GM12878 (cell line): ENCODE measurements around the gene WHAMM. TPM values are rescaled to one million over a fixed set of nuclear protein-coding genes. Genes with fewer than 3 reads are reported as not detected.

Experiments used
- ATAC-seq: fragments of 200-7000 bp; cut with Tn5 transposase; 3 replicates; pipeline ENCODE4 v1.9.1; 2020; ENCODE audit warnings: mild to moderate bottlenecking, moderate library complexity
- BruUV-seq: library from RNA; stranded (reverse); fragments of 400-500 nt; replicated peaks from 2 replicates; lab custom pipeline; 2021; lab: Mats Ljungman, UMichigan
- CTCF ChIA-PET: fragments of 300-600 bp; sonication (Branson Sonifier 250); formaldehyde crosslinking; extraction: SDS; loops from one replicate; lab custom pipeline; 2021; ENCODE audit warnings: inconsistent platforms; lab: Yijun Ruan, JAX
- POLR2A ChIA-PET: fragments of 350-600 bp; formaldehyde crosslinking; extraction: SDS; loops from one replicate; lab custom pipeline; 2021; ENCODE audit warnings: inconsistent platforms; lab: Charles Lee
- RAD21 ChIA-PET: fragments of 300-600 bp; sonication (Branson Sonifier 250); formaldehyde crosslinking; loops from one replicate; lab custom pipeline; 2023; ENCODE audit warnings: antibody characterized with exemption; ENCODE audit not compliant: unreplicated experiment; lab: Charles Lee
- SMC1A ChIA-PET: fragments of 300-600 bp; sonication (Branson Sonifier 250); formaldehyde crosslinking; loops from one replicate; lab custom pipeline; 2023; ENCODE audit not compliant: unreplicated experiment, uncharacterized antibody; lab: Charles Lee
- DNase-seq: peaks from one replicate; pipeline ENCODE4 v3.0.0-alpha.2; 2011; ENCODE audit warnings: low read depth, low spot score
- FAIRE-seq: peaks from 3 replicates; lab custom pipeline; 2011; peaks lifted over from hg19 to GRCh38; lab: Jason Lieb, UNC
- H2AFZ ChIP-seq: 2 replicates; pipeline ENCODE4 v1.6.0; 2011; ENCODE audit warnings: low read depth, low read length, control low read depth; ENCODE audit not compliant: control insufficient read depth
- H3K27ac ChIP-seq: 2 replicates; pipeline ENCODE4 v1.5.1; 2011; ENCODE audit warnings: control low read depth; ENCODE audit not compliant: control insufficient read depth, insufficient read depth
- H3K27me3 ChIP-seq, 2 experiments: replicated peaks in 1 of 2; 2 replicates each; pipeline versions ENCODE4 v1.6.0 to v1.6.1; 2011; ENCODE audit warnings: low read length in 1 of 2; ENCODE audit not compliant: control insufficient read depth in 2 of 2, insufficient read depth in 2 of 2
- H3K36me3 ChIP-seq, 2 experiments: 2 replicates each; pipeline ENCODE4 v1.5.1; 2011; ENCODE audit warnings: low read length in 1 of 2; ENCODE audit not compliant: control insufficient read depth in 2 of 2, insufficient read depth in 2 of 2
- H3K4me1 ChIP-seq: 2 replicates; pipeline ENCODE4 v1.6.1; 2011; ENCODE audit warnings: mild to moderate bottlenecking, low read length, moderate library complexity, mixed read lengths; ENCODE audit not compliant: control insufficient read depth, insufficient read depth
- H3K4me2 ChIP-seq: 2 replicates; pipeline ENCODE4 v1.6.0; 2011; ENCODE audit warnings: control low read depth; ENCODE audit not compliant: control insufficient read depth, insufficient read depth
- H3K4me3 ChIP-seq: fragments of 200-600 bp; sonication (generic); 2 replicates; pipeline ENCODE4 v1.5.1; 2016
- H3K79me2 ChIP-seq: 2 replicates; pipeline ENCODE4 v1.6.0; 2011; ENCODE audit warnings: low read length; ENCODE audit not compliant: control insufficient read depth, insufficient read depth
- H3K9ac ChIP-seq: 2 replicates; pipeline ENCODE4 v1.8.0; 2011; ENCODE audit warnings: low read length, control low read depth, mixed read lengths; ENCODE audit not compliant: control insufficient read depth, insufficient read depth
- H3K9me3 ChIP-seq: replicated peaks from 3 replicates; pipeline ENCODE4 v1.5.1; 2011; ENCODE audit warnings: mild to moderate bottlenecking, low read length; ENCODE audit not compliant: control insufficient read depth, insufficient read depth
- H4K20me1 ChIP-seq: 2 replicates; pipeline ENCODE4 v1.6.0; 2011; ENCODE audit not compliant: control insufficient read depth, insufficient read depth
- DPF2 ChIP-seq: fragments of 450-650 bp; IDR thresholded peaks from 2 replicates; pipeline ENCODE4 v1.6.1; 2017; ENCODE audit warnings: mild to moderate bottlenecking
- E2F8 ChIP-seq: fragments of 450-650 bp; IDR thresholded peaks from 2 replicates; pipeline ENCODE4 v1.6.1; 2018; ENCODE audit warnings: mild to moderate bottlenecking, low read depth, moderate library complexity; ENCODE audit not compliant: partially characterized antibody
- ESRRA ChIP-seq: IDR thresholded peaks from 2 replicates; pipeline ENCODE4 v1.6.1; 2012; ENCODE audit warnings: mild to moderate bottlenecking, low read length, improper control_type of control experiment
- FOXK2 ChIP-seq: fragments of 450-650 bp; IDR thresholded peaks from 2 replicates; pipeline ENCODE4 v1.6.1; 2017; ENCODE audit warnings: mild to moderate bottlenecking, moderate library complexity
- GATAD2B ChIP-seq: fragments of 450-650 bp; conservative IDR thresholded peaks from 2 replicates; pipeline ENCODE4 v1.6.1; 2017; ENCODE audit warnings: low read depth, mild to moderate bottlenecking, moderate library complexity
- HCFC1 ChIP-seq: fragments of 150-350 bp; IDR thresholded peaks from 2 replicates; pipeline ENCODE4 v1.6.1; 2014; ENCODE audit warnings: low read length
- HDAC6 ChIP-seq: fragments of 200-600 bp; sonication (generic); IDR thresholded peaks from one replicate; pipeline ENCODE4 v1.8.0; 2017; ENCODE audit warnings: antibody characterized with exemption; ENCODE audit not compliant: unreplicated experiment
- NBN ChIP-seq: fragments of 450-650 bp; IDR thresholded peaks from 2 replicates; pipeline ENCODE4 v1.6.1; 2016
- NFXL1 ChIP-seq: fragments of 450-650 bp; IDR thresholded peaks from 2 replicates; pipeline ENCODE4 v1.6.1; 2017; ENCODE audit warnings: antibody characterized with exemption, mild to moderate bottlenecking, borderline replicate concordance
- PAX5 ChIP-seq: IDR thresholded peaks from 2 replicates; pipeline ENCODE4 v1.6.1; 2011; ENCODE audit warnings: low read depth, low read length, borderline replicate concordance
- PAX8 ChIP-seq: fragments of 450-650 bp; IDR thresholded peaks from 2 replicates; pipeline ENCODE4 v1.6.1; 2017; ENCODE audit warnings: mild to moderate bottlenecking, moderate library complexity
- POLR2AphosphoS2 ChIP-seq: IDR thresholded peaks from 2 replicates; pipeline ENCODE4 v1.6.1; 2011; ENCODE audit warnings: low read depth, mild to moderate bottlenecking, low read length, improper control_type of control experiment, moderate library complexity
- POU2F2 ChIP-seq: IDR thresholded peaks from 3 replicates; pipeline ENCODE4 v1.6.1; 2011; ENCODE audit warnings: low read depth, mild to moderate bottlenecking, low read length, borderline replicate concordance
- TBL1XR1 ChIP-seq: IDR thresholded peaks from 2 replicates; pipeline ENCODE4 v1.6.1; 2012; ENCODE audit warnings: low read depth, low read length, improper control_type of control experiment
- USF1 ChIP-seq: IDR thresholded peaks from 2 replicates; pipeline ENCODE4 v1.6.1; 2011; ENCODE audit warnings: borderline replicate concordance, low read depth, mild to moderate bottlenecking, moderate library complexity, mixed read lengths, low read length; ENCODE audit not compliant: insufficient read depth; ENCODE audit errors: extremely low read length
- ZNF622 ChIP-seq: fragments of 450-650 bp; IDR thresholded peaks from 2 replicates; pipeline ENCODE4 v1.6.1; 2017; ENCODE audit warnings: mild to moderate bottlenecking, inconsistent platforms
- ZZZ3 ChIP-seq: IDR thresholded peaks from 2 replicates; pipeline ENCODE4 v1.6.1; 2011; ENCODE audit warnings: low read depth; ENCODE audit not compliant: control insufficient read depth, insufficient read length
- WGBS: methylation state at CpG from one replicate; pipeline ENCODE4 v1.1.6; 2016; ENCODE audit warnings: low lambda C conversion rate; ENCODE audit not compliant: insufficient replicate concordance, insufficient coverage; ENCODE audit errors: missing lambda C conversion rate; 5-methylcytosine and 5-hydroxymethylcytosine counted together
- in situ Hi-C: fragments of 300-500 bp; cut with MboI; formaldehyde crosslinking; loops from 9 replicates; pipeline ENCODE4 v1.14.3; 2018; ENCODE audit warnings: mixed read lengths
- intact Hi-C: fragments of 100-400 bp; cut with micrococcal nuclease; formaldehyde crosslinking; loops from one replicate; pipeline ENCODE4 v1.14.2; 2022; ENCODE audit not compliant: unreplicated experiment
- polyA plus RNA-seq, 11 experiments: library from polyadenylated mRNA; depleted of rRNA in 4 of 11; unstranded in 6 of 11; stranded (reverse) in 5 of 11; fragments of >200 nt; fragmentation: Nextera tagmentation in 4 of 11; fragmentation: Illumina TruSeq in 1 of 11; extraction: Ambion mirVana in 4 of 11; extraction: Trizol in 1 of 11; gene quantifications; 1 replicate in 1 of 11; 2 replicates in 10 of 11; pipeline versions ENCODE4 v1.2.1 to v1.2.3, GENCODE V29; 2011 to 2016; ENCODE audit warnings: inconsistent platforms in 2 of 11, missing spikeins in 2 of 11, low read depth in 1 of 11
- total RNA-seq, 4 experiments: library from RNA; depleted of rRNA in 3 of 4; stranded (reverse); fragments of >200 nt in 3 of 4; fragmentation: Illumina TruSeq in 1 of 4; extraction: Trizol in 1 of 4; gene quantifications; 2 replicates each; pipeline versions ENCODE4 v1.2.1 to v1.2.3, GENCODE V29; 2013 to 2021
- TF ChIP-seq, protein P1 (sequence below): fragments of 150-350 bp; IDR thresholded peaks from 2 replicates; pipeline ENCODE4 v1.6.1; 2016; ENCODE audit warnings: low read depth, low read length

Gene WHAMM
- total and polyA plus RNA-seq, 10 of the 15 experiments (the other 5 are each of a cell fraction or from before 2014, with no cell fraction given), result 0.87 to 6.7 (median 2.5) TPM

GRCh38 chr15:82851981-82852511 is 42.6 kb downstream of the WHAMM start (continued):
- TF ChIP-seq ZNF622 (no peak), POLR2AphosphoS2 (no peak), FOXK2 (no peak), ESRRA (no peak), HCFC1 (no peak), GATAD2B (no peak), E2F8 (no peak)

- intact Hi-C loops, result no loop called here
- ATAC-seq (no peak), FAIRE-seq (no peak), DNase-seq (no peak)
- Histone ChIP-seq H3K4me2 (no peak overlapping the region), H2AFZ (no peak overlapping the region), H3K79me2 (no peaks in the 10 kb centered on the region), H3K36me3 (no peaks in the 10 kb centered on the region), H3K27me3 (no peaks in the 10 kb centered on the region), H3K4me3 (no peak overlapping the region), H3K27ac (no peak overlapping the region), H3K4me1 (no peaks in the 10 kb centered on the region), H3K9me3 (no peaks in the 10 kb centered on the region), H3K9ac (no peak overlapping the region), H4K20me1 (no peaks in the 10 kb centered on the region)
- no TSS peak for BruUV-seq
- ChIA-PET RAD21 (no interaction called here), POLR2A (no interaction called here), SMC1A (no interaction called here), CTCF (no interaction called here)
- 61% methylated on average over 16 of the region's 16 CpGs for WGBS
- in situ Hi-C loops, result no loop called here
- no peak for TF ChIP-seq TBL1XR1
- no peak for TF ChIP-seq DPF2
- no peak for TF ChIP-seq PAX8
- no peak for TF ChIP-seq HDAC6
- no peak for TF ChIP-seq ZZZ3
- no peak for TF ChIP-seq NFXL1
- no peak for TF ChIP-seq USF1
- TF ChIP-seq PAX5, result no peak
- TF ChIP-seq, protein P1, sequence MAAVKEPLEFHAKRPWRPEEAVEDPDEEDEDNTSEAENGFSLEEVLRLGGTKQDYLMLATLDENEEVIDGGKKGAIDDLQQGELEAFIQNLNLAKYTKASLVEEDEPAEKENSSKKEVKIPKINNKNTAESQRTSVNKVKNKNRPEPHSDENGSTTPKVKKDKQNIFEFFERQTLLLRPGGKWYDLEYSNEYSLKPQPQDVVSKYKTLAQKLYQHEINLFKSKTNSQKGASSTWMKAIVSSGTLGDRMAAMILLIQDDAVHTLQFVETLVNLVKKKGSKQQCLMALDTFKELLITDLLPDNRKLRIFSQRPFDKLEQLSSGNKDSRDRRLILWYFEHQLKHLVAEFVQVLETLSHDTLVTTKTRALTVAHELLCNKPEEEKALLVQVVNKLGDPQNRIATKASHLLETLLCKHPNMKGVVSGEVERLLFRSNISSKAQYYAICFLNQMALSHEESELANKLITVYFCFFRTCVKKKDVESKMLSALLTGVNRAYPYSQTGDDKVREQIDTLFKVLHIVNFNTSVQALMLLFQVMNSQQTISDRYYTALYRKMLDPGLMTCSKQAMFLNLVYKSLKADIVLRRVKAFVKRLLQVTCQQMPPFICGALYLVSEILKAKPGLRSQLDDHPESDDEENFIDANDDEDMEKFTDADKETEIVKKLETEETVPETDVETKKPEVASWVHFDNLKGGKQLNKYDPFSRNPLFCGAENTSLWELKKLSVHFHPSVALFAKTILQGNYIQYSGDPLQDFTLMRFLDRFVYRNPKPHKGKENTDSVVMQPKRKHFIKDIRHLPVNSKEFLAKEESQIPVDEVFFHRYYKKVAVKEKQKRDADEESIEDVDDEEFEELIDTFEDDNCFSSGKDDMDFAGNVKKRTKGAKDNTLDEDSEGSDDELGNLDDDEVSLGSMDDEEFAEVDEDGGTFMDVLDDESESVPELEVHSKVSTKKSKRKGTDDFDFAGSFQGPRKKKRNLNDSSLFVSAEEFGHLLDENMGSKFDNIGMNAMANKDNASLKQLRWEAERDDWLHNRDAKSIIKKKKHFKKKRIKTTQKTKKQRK, result no peak
- TF ChIP-seq POU2F2, result no peak
- TF ChIP-seq NBN, result no peak
Measured at GRCh38 chr15:82852941-82853561, 43.6 kb downstream of the WHAMM start.
